GM18520 (cell line): ENCODE data around the gene DOCK4.

ENCODE experiments used
- ATAC-seq: cut with Tn5 transposase; IDR thresholded peaks from one replicate; pipeline ENCODE4 v1.9.1; 2021; ENCODE audit not compliant: unreplicated experiment

Gene DOCK4

GRCh38 chr7:112019932-112020331 is 186.3 kb downstream of the DOCK4 start:
- ATAC-seq, result no peak

- ATAC-seq, result no peak
These were observed 187.7 kb downstream of the DOCK4 start for GRCh38 chr7:112018305-112019030.

DNA sequence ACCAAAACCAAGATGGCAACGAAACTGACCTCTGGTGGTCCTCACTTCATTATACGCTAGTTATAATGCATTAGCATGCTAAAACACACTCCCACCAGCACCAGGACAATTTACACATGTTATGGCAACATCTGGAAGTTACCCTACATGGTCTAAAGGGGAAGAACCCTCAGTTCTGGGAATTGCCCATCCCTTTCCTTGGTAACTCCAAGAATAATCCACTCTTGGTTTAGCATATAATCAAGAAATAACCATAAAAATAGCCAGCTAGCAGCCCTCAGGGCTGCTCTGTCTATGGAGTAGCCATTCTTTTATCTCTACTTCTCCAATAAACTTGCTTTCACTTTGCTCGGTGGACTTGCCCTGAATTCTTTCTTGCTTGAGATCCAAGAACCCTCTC is 191.1 kb downstream of the DOCK4 start:
- ATAC-seq, result no peak

GRCh38 chr7:112014347-112014746 is 191.9 kb downstream of the DOCK4 start:
- ATAC-seq, result no peak

DNA sequence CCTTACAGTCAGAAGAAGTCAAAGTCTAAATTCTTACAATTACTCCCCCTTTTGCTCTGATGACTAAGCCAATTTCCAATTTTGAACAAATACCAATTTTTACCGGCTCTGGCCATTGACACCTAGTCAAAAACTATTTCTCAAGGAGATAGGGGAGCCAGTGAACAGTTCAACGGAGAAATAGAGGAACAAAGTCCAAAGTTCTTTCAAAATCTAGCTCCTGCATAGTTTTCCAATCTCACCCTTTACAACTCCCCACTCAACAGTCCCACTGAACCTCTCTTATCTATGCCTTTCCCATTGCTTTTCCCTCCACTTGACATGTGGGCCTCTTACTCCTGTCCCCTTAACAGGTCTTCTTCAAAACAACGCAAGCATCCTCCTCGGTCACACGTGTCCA is 192.9 kb downstream of the DOCK4 start:
- ATAC-seq, result no peak

DNA sequence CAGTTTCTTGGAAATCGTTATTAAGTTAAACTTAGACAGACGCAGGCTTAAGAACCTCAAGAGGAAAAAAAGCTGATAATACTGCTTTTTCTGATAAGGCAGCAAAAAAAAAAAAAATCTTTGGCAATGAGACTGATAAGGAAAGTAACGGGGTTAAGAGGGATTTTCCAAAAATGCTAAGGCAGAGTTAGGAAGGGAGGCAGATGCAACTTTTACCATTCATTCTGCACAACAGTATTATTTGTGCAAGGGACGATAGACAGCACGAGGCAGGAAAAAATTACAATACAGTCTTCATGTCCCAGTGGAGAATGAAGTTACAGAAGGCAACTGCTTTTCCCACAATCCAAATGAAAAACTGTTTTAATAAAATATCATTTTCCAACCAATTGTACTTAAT is 194.0 kb downstream of the DOCK4 start:
- no peak for ATAC-seq

GRCh38 chr7:112010994-112011393 is 195.2 kb downstream of the DOCK4 start:
- ATAC-seq, result no peak

DNA sequence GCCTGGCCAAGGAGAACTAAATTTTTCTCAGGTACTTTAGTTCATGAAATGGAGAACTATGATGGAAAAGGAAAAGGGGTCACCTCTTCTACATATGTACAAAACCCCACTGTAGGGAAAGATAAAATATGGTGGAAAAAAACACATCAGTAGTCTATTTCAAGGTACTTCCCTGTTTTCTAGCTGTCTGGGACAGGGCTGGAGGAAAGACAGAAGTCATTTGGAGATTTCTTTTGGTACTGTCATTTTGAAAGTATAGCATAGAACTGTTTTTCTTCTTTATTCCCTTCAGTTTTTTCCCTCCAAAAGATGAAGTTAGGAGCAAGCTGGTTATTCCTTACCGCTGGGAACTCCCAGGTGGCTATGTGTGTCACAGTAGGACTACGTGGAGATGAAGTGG is 196.1 kb downstream of the DOCK4 start:
- no peak for ATAC-seq

GRCh38 chr7:112009081-112009480 is 197.1 kb downstream of the DOCK4 start:
- no peak for ATAC-seq

DNA sequence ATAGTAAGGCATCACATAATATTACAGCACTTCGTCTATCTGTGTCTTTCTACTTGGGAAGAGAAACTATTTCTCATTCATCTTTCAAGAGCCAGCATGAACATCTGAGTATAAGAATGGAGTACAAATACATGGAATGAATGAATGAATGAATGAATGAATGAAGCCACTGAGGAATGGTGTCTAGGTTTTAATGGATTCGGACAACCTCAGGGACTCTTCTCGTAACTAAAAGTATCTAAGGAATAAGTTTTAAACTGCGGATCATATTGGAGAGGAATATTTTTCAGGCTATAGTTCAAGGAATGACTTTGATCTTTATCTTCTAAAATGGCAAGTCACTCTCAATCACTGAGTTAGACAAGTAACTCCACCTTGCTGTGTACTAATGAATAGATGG is 199.0 kb downstream of the DOCK4 start:
- ATAC-seq, result no peak

- ATAC-seq, result no peak
These were observed 200.1 kb downstream of the DOCK4 start for GRCh38 chr7:112006071-112006470.

- no peak for ATAC-seq
These were observed 200.9 kb downstream of the DOCK4 start for GRCh38 chr7:112005205-112005775.

DNA sequence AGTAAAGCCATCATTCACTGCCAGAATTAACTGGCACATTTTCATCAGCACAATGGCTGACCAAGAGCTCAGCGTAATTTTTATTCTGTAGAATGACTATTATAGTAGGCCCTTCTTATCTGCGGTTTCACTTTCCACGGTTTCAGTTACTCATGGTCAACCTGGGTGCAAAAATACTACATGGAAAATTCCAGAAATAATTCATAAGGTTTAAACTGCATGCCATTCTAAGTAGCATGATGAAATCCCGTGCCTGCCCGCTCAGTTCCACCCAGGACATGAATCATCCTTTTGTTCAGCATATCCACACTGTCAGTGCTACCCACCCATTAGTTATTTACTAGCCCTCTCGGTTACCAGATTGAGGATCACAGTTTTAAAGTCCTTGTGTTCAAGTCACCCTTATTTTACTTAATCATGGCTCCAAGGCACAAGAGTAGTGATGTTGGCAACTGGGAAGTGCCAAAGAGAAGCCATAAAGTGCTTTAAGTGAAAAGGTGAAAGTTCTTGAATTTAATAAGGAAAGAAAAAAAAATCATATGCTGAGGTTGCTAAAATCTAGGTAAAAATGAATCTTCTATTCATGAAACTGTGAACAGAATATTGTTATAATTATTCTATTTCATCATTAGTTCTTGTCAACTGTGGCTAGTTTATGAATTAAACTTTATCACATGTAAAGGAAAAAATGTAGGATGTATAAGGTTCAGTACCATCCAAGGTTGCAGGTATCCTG is 204.9 kb downstream of the DOCK4 start:
- ATAC-seq, result no peak

DNA sequence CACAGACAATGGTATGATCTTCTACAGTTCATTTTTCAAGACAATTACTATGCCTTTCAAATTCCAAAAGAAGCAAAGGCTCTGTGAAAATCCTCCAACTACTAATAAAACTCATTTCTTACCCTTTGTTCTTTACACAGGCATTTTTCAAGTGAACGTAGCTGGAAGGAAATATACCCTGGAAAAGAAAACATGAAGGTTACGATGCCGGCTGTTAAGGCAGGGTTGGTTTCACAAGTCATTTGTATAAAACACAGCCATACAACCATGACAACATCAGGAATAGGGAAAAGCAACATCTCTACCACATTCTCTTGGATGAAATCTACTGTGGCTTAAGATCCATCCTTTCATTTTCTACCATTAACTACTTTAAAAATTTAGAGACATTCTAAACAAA is 207.9 kb downstream of the DOCK4 start:
- ATAC-seq, result no peak

GRCh38 chr7:111997546-111997945 is 208.7 kb downstream of the DOCK4 start:
- ATAC-seq, result no peak

DNA sequence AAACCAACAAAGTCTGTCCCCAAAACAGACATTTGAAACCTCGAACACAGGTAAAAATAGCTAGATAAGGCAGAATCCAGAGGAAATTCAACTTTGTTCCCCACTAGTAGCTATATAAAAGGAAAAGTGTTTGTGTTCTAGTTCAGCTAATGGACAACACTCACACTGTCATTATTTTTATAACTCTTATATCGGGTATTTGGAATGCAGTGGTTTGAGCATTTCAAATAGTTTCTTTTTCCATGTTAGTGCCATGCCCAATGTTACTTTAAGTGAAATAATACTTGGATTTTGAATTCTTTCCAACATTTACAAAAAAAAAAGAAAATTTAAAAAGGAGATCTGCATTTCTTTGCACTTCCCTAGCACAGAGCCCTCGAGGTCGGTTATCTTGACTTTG is 213.6 kb downstream of the DOCK4 start:
- no peak for ATAC-seq

GRCh38 chr7:111990643-111991042 is 215.6 kb downstream of the DOCK4 start:
- no peak for ATAC-seq

- no peak for ATAC-seq
These were observed 218.3 kb downstream of the DOCK4 start for GRCh38 chr7:111987886-111988285.

DNA sequence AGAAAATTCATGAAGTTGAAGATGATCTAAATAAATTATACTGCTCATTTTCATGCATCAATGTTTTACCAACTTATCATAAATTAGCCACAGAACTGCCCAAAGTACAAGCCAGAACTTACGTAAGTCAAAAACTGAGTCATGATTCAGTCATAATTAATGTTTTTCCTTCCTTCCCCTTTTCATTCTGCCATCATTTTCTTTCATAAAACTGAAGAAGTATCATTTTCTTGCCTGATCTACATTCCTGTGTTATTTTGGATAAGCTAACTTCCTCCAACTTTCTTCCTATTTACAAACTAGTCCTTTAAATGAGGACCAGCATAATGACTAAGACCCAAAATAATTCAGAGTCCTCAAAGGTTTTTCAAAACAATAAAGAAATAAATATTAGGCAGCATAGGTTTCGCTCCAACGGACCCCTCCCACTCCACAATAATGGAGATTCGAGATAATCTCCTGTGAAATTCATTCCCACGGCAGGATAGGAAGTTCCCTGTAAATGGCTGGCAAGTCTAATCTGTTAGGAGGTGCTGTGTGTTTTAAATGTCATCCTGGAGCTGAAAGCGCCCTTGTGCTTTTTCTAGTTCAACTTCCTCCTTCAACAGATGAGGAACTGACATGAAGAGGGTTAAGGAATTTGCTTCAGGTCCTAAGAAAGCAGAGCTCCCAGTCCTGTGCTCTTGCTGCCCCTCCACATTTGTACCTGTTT is 218.9 kb downstream of the DOCK4 start:
- no peak for ATAC-seq

- ATAC-seq, result no peak
These were observed 219.6 kb downstream of the DOCK4 start for GRCh38 chr7:111986601-111987000.

DNA sequence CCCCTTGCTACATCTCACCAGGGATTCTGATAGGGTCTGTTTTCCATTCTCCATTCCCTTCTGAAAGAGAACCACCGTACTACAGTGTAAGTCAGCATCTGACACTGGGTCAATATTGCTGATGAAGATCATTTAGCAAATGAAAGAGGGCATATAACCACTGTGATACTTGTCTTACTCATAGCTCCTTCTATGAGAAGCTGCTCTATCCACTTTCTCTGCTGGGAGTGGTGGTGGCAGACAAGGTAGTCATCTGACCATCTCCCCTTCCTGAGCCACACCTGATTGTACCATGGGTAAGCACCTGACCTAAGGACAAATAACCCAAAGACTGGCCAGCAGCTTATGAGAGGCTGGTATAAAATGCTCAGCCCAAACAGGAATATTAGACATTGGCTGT is 220.4 kb downstream of the DOCK4 start:
- ATAC-seq, result no peak

- ATAC-seq, result no peak
These were observed 223.4 kb downstream of the DOCK4 start for GRCh38 chr7:111982804-111983203.
